HEK293 (cell line): ENCODE measurements around the gene CCL28.
A peak's percentile ranks its signal among the peaks of the same experiment; 100 is the strongest.

Experiments used
- CTCF ChIA-PET: fragments of 350-600 bp; formaldehyde crosslinking; extraction: SDS; loops from one replicate; lab custom pipeline; 2021; ENCODE audit warnings: antibody characterized with exemption; lab: Yijun Ruan, JAX
- POLR2A ChIA-PET: fragments of 300-600 bp; formaldehyde crosslinking; extraction: SDS; loops from one replicate; lab custom pipeline; 2020; ENCODE audit warnings: antibody characterized with exemption, inconsistent platforms; lab: Yijun Ruan, JAX
- H3K27ac ChIP-seq: fragments of 200-500 bp; sonication (Bioruptor generic); 2 replicates; pipeline ENCODE4 v1.5.1; 2014; ENCODE audit warnings: low read depth, low read length, control low read depth, inconsistent platforms; ENCODE audit errors: extremely low read depth
- H3K36me3 ChIP-seq, 2 experiments: fragments of 200-500 bp in 1 of 2; sonication (Bioruptor generic) in 1 of 2; 1 replicate in 1 of 2; 2 replicates in 1 of 2; pipeline ENCODE4 v1.5.1; 2014 to 2017; ENCODE audit warnings: inconsistent platforms in 2 of 2, low read length in 2 of 2; ENCODE audit not compliant: control insufficient read depth in 2 of 2, insufficient read depth in 1 of 2
- H3K4me1 ChIP-seq: fragments of 200-500 bp; sonication (Bioruptor generic); 2 replicates; pipeline ENCODE4 v1.5.1; 2014; ENCODE audit warnings: mild to moderate bottlenecking, low read length, inconsistent platforms; ENCODE audit not compliant: control insufficient read depth, insufficient read depth
- H3K4me3 ChIP-seq: 2 replicates; pipeline ENCODE4 v1.5.1; 2011; ENCODE audit warnings: low read depth, mild to moderate bottlenecking, control low read depth, low read length, moderate library complexity
- H3K9me3 ChIP-seq: fragments of 200-500 bp; sonication (Bioruptor generic); 2 replicates; pipeline ENCODE4 v1.5.1; 2014; ENCODE audit warnings: low read depth, low read length, inconsistent platforms; ENCODE audit not compliant: control insufficient read depth, insufficient read depth
- BCL6B ChIP-seq: fragments of 450-650 bp; formaldehyde crosslinking; IDR thresholded peaks from 2 replicates; pipeline ENCODE4 v1.5.1; 2017; ENCODE audit warnings: missing biosample characterization, missing genetic modification characterization
- GFI1B ChIP-seq: fragments of 450-650 bp; formaldehyde crosslinking; IDR thresholded peaks from 2 replicates; pipeline ENCODE4 v1.5.1; 2016; ENCODE audit warnings: missing biosample characterization, missing genetic modification characterization
- INSM2 ChIP-seq: fragments of 450-650 bp; formaldehyde crosslinking; IDR thresholded peaks from 2 replicates; pipeline ENCODE4 v1.5.1; 2016; ENCODE audit warnings: missing biosample characterization, missing genetic modification characterization
- KLF9 ChIP-seq: fragments of 450-650 bp; formaldehyde crosslinking; IDR thresholded peaks from 2 replicates; pipeline ENCODE4 v1.5.1; 2016; ENCODE audit warnings: missing biosample characterization, missing genetic modification characterization, low read depth
- SP2 ChIP-seq: fragments of 450-650 bp; formaldehyde crosslinking; IDR thresholded peaks from 2 replicates; pipeline ENCODE4 v1.5.1; 2016; ENCODE audit warnings: missing biosample characterization, missing genetic modification characterization
- SP7 ChIP-seq: fragments of 450-650 bp; formaldehyde crosslinking; IDR thresholded peaks from 2 replicates; pipeline ENCODE4 v1.5.1; 2016; ENCODE audit warnings: missing biosample characterization, missing genetic modification characterization
- TCF7L2 ChIP-seq: IDR thresholded peaks from 2 replicates; pipeline ENCODE4 v1.6.1; 2011; ENCODE audit warnings: low read depth, mild to moderate bottlenecking, inconsistent platforms, low read length, moderate library complexity, borderline replicate concordance
- YY1 ChIP-seq: fragments of 450-650 bp; formaldehyde crosslinking; IDR thresholded peaks from 2 replicates; pipeline ENCODE4 v1.5.1; 2018; ENCODE audit warnings: missing biosample characterization, missing genetic modification characterization
- ZBTB20 ChIP-seq: fragments of 450-650 bp; formaldehyde crosslinking; IDR thresholded peaks from 2 replicates; pipeline ENCODE4 v1.5.1; 2016; ENCODE audit warnings: missing biosample characterization, missing genetic modification characterization
- ZEB2 ChIP-seq: fragments of 450-650 bp; formaldehyde crosslinking; IDR thresholded peaks from 2 replicates; pipeline ENCODE4 v1.5.1; 2016; ENCODE audit warnings: missing biosample characterization, missing genetic modification characterization
- ZFP3 ChIP-seq: fragments of 450-650 bp; formaldehyde crosslinking; IDR thresholded peaks from 2 replicates; pipeline ENCODE4 v1.5.1; 2016; ENCODE audit warnings: low read depth, missing biosample characterization, missing genetic modification characterization
- ZNF10 ChIP-seq: fragments of 450-650 bp; formaldehyde crosslinking; IDR thresholded peaks from 2 replicates; pipeline ENCODE4 v1.5.1; 2017; ENCODE audit warnings: missing biosample characterization, missing genetic modification characterization
- ZNF132 ChIP-seq: fragments of 450-650 bp; formaldehyde crosslinking; IDR thresholded peaks from 2 replicates; pipeline ENCODE4 v1.5.1; 2017; ENCODE audit warnings: missing biosample characterization, missing genetic modification characterization, borderline replicate concordance
- ZNF138 ChIP-seq: fragments of 450-650 bp; formaldehyde crosslinking; IDR thresholded peaks from 2 replicates; pipeline ENCODE4 v1.5.1; 2016; ENCODE audit warnings: missing biosample characterization, missing genetic modification characterization, borderline replicate concordance
- ZNF157 ChIP-seq: fragments of 450-650 bp; formaldehyde crosslinking; IDR thresholded peaks from 2 replicates; pipeline ENCODE4 v1.5.1; 2016; ENCODE audit warnings: missing biosample characterization, missing genetic modification characterization
- ZNF169 ChIP-seq: fragments of 450-650 bp; formaldehyde crosslinking; IDR thresholded peaks from 2 replicates; pipeline ENCODE4 v1.5.1; 2016; ENCODE audit warnings: missing biosample characterization, missing genetic modification characterization
- ZNF341 ChIP-seq: fragments of 450-650 bp; formaldehyde crosslinking; IDR thresholded peaks from 2 replicates; pipeline ENCODE4; 2016; ENCODE audit warnings: low read depth, missing biosample characterization, missing genetic modification characterization
- ZNF366 ChIP-seq: fragments of 450-650 bp; formaldehyde crosslinking; conservative IDR thresholded peaks from 2 replicates; pipeline ENCODE4 v1.5.1; 2016; ENCODE audit warnings: missing biosample characterization, missing genetic modification characterization
- ZNF394 ChIP-seq: fragments of 450-650 bp; formaldehyde crosslinking; IDR thresholded peaks from 2 replicates; pipeline ENCODE4 v1.5.1; 2016; ENCODE audit warnings: missing biosample characterization, missing genetic modification characterization, mild to moderate bottlenecking, moderate library complexity, borderline replicate concordance
- ZNF404 ChIP-seq: fragments of 450-650 bp; formaldehyde crosslinking; IDR thresholded peaks from 2 replicates; pipeline ENCODE4 v1.5.1; 2017; ENCODE audit warnings: missing biosample characterization, missing genetic modification characterization
- ZNF423 ChIP-seq: fragments of 450-650 bp; formaldehyde crosslinking; IDR thresholded peaks from 2 replicates; pipeline ENCODE4 v1.5.1; 2016; ENCODE audit warnings: missing biosample characterization, missing genetic modification characterization
- ZNF426 ChIP-seq: fragments of 450-650 bp; formaldehyde crosslinking; IDR thresholded peaks from 2 replicates; pipeline ENCODE4 v1.5.1; 2017; ENCODE audit warnings: missing biosample characterization, missing genetic modification characterization, mild to moderate bottlenecking, inconsistent platforms, moderate library complexity
- ZNF623 ChIP-seq: fragments of 450-650 bp; formaldehyde crosslinking; IDR thresholded peaks from 2 replicates; pipeline ENCODE4 v1.5.1; 2016; ENCODE audit warnings: missing biosample characterization, missing genetic modification characterization
- ZNF843 ChIP-seq: fragments of 450-650 bp; formaldehyde crosslinking; IDR thresholded peaks from 2 replicates; pipeline ENCODE4 v1.5.1; 2016; ENCODE audit warnings: missing biosample characterization, missing genetic modification characterization
- ZSCAN4 ChIP-seq: fragments of 450-650 bp; formaldehyde crosslinking; IDR thresholded peaks from 2 replicates; pipeline ENCODE4 v1.5.1; 2017; ENCODE audit warnings: missing biosample characterization, missing genetic modification characterization
- TF ChIP-seq, protein P1 (sequence below): fragments of 450-650 bp; formaldehyde crosslinking; IDR thresholded peaks from 2 replicates; pipeline ENCODE4 v1.5.1; 2016; ENCODE audit warnings: missing biosample characterization, missing genetic modification characterization
- TF ChIP-seq, protein P2 (sequence below): fragments of 450-650 bp; formaldehyde crosslinking; IDR thresholded peaks from 2 replicates; pipeline ENCODE4 v1.5.1; 2016; ENCODE audit warnings: missing biosample characterization, missing genetic modification characterization
- TF ChIP-seq, protein P3 (sequence below): fragments of 450-650 bp; formaldehyde crosslinking; IDR thresholded peaks from 2 replicates; pipeline ENCODE4 v1.5.0; 2017; ENCODE audit warnings: missing biosample characterization, missing genetic modification characterization, borderline replicate concordance

Gene CCL28

GRCh38 chr5:43410414-43410813 lies 1.8 kb downstream of the CCL28 start (continued):
- TF ChIP-seq ZNF138 (tag by site-specific recombination), result no peak
- TF ChIP-seq ZNF423 (tag by site-specific recombination), result no peak
- TF ChIP-seq ZNF157, result no peak
- TF ChIP-seq SP2 (tag by site-specific recombination), result no peak
- TF ChIP-seq KLF9 (tag by site-specific recombination), result no peak
- no peak for TF ChIP-seq TCF7L2
- TF ChIP-seq ZEB2 (tag by site-specific recombination), result no peak
- TF ChIP-seq, protein P1, sequence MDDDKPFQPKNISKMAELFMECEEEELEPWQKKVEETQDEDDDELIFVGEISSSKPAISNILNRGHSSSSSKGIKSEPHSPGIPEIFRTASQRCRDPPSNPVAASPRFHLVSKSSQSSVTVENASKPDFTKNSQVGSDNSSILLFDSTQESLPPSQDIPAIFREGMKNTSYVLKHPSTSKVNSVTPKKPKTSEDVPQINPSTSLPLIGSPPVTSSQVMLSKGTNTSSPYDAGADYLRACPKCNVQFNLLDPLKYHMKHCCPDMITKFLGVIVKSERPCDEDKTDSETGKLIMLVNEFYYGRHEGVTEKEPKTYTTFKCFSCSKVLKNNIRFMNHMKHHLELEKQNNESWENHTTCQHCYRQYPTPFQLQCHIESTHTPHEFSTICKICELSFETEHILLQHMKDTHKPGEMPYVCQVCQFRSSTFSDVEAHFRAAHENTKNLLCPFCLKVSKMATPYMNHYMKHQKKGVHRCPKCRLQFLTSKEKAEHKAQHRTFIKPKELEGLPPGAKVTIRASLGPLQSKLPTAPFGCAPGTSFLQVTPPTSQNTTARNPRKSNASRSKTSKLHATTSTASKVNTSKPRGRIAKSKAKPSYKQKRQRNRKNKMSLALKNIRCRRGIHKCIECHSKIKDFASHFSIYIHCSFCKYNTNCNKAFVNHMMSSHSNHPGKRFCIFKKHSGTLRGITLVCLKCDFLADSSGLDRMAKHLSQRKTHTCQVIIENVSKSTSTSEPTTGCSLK (tag by site-specific recombination), result no peak
- TF ChIP-seq, protein P2, sequence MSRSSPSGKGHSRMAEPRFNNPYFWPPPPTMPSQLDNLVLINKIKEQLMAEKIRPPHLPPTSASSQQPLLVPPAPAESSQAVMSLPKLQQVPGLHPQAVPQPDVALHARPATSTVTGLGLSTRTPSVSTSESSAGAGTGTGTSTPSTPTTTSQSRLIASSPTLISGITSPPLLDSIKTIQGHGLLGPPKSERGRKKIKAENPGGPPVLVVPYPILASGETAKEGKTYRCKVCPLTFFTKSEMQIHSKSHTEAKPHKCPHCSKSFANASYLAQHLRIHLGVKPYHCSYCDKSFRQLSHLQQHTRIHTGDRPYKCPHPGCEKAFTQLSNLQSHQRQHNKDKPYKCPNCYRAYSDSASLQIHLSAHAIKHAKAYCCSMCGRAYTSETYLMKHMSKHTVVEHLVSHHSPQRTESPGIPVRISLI, result no peak
- no peak for TF ChIP-seq ZNF366 (tag by site-specific recombination)

DNA sequence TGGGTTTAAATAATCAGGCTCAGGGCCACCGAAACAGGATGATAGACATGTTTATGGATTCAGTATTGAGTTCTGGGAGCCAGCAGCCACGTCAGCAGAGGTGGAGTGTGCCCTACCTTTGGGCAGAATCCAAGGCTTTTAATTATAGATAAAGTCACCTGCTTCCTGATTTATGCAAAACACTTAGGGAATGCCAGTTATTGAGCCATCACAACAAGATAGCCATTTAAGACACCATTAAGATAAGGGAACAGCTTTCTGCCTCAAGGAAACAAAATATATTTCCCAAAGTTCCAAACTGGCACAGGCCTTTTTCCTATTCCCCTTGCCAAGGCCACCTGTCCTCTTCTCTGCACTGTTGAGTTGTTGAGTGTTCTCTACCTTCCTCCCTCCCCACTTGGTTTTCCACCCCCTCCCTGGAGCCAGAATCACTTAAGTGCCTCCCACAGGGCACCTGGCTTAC lies 2.4 kb downstream of the CCL28 start:
- H3K4me3 ChIP-seq, result no peak overlapping the region
- no peaks in the 10 kb centered on the region for H3K36me3 ChIP-seq
- peaks cover 11% of the 10 kb centered on the region for H3K4me1 ChIP-seq
- H3K9me3 ChIP-seq, result no peaks in the 10 kb centered on the region
- ChIA-PET CTCF (interaction anchor here (0.6 to 4.0 kb wide), 4 partner anchors 12 to 132 kb away, joined by 3 to 21 read pairs (median 10); partner anchors contain the start of gene TMEM267), POLR2A (interaction anchor here (1.9 kb wide), 1 partner anchor 74 kb away, joined by 6 read pairs; the partner anchor contains the start of gene TMEM267)
- H3K27ac ChIP-seq, result peak overlapping the region; percentile 19; the same call in 1 of the 2 replicates
- TF ChIP-seq ZNF341 (tag by site-specific recombination) (peak; percentile 24; the same call in 1 of the 2 replicates), ZBTB20 (no peak), BCL6B (no peak), ZNF404 (no peak), ZNF843 (peak; percentile 91), SP7 (tag by site-specific recombination) (peak; percentile 94), YY1 (no peak), ZNF426 (tag by site-specific recombination) (no peak), SP2 (tag by site-specific recombination) (no peak), ZNF623 (no peak), ZNF423 (tag by site-specific recombination) (no peak), ZSCAN4 (no peak), ZNF132 (tag by site-specific recombination) (no peak), ZNF394 (tag by site-specific recombination) (no peak), ZFP3 (tag by site-specific recombination) (no peak), ZNF169 (tag by site-specific recombination) (no peak), GFI1B (no peak), INSM2 (no peak), ZNF10 (0 out of 2 replicates have a peak, but pooled peaks have one; percentile 22)
- TF ChIP-seq, protein P3, sequence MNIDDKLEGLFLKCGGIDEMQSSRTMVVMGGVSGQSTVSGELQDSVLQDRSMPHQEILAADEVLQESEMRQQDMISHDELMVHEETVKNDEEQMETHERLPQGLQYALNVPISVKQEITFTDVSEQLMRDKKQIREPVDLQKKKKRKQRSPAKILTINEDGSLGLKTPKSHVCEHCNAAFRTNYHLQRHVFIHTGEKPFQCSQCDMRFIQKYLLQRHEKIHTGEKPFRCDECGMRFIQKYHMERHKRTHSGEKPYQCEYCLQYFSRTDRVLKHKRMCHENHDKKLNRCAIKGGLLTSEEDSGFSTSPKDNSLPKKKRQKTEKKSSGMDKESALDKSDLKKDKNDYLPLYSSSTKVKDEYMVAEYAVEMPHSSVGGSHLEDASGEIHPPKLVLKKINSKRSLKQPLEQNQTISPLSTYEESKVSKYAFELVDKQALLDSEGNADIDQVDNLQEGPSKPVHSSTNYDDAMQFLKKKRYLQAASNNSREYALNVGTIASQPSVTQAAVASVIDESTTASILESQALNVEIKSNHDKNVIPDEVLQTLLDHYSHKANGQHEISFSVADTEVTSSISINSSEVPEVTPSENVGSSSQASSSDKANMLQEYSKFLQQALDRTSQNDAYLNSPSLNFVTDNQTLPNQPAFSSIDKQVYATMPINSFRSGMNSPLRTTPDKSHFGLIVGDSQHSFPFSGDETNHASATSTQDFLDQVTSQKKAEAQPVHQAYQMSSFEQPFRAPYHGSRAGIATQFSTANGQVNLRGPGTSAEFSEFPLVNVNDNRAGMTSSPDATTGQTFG, result no peak
